Measurements from ENCODE around the gene PIK3R6.

The PIK3R6 gene

GRCh38 chr17:8754890-8755289 lies 112.6 kb downstream of the PIK3R6 start:
- DNase-seq (ENCODE audit: extremely low read depth in 1 of 2, low read depth in 1 of 2): no peak

- no peak for DNase-seq (ENCODE audit: extremely low read depth in 1 of 2, low read depth in 1 of 2)
These were observed 113.5 kb downstream of the PIK3R6 start for GRCh38 chr17:8753976-8754440.

GRCh38 chr17:8753136-8753975 lies 114.1 kb downstream of the PIK3R6 start:
- no peak for DNase-seq (ENCODE audit: extremely low read depth in 1 of 2, low read depth in 1 of 2)
